K562 (cell line): ENCODE measurements around the gene MAP3K7CL. TPM values are rescaled to one million over a fixed set of nuclear protein-coding genes. Genes with fewer than 3 reads are reported as not detected.

Experiments used
- ATAC-seq: fragments of 200-7000 bp; cut with Tn5 transposase; 3 replicates; pipeline ENCODE4 v1.9.1; 2020; ENCODE audit warnings: moderate library complexity
- BruUV-seq: library from RNA; stranded (reverse); fragments of 400-500 nt; replicated peaks from 2 replicates; lab custom pipeline; 2021; lab: Mats Ljungman, UMichigan
- CTCF ChIA-PET: fragments of 300-600 bp; formaldehyde crosslinking; extraction: SDS; loops from one replicate; lab custom pipeline; 2021; ENCODE audit warnings: low intra/inter-chr PET ratio; lab: Yijun Ruan, JAX
- POLR2A ChIA-PET: fragments of 300-600, 350-650 bp; sonication (Branson Sonifier 250); formaldehyde crosslinking; extraction: SDS; loops from one replicate; lab custom pipeline; 2021; ENCODE audit warnings: antibody characterized with exemption, inconsistent platforms; lab: Yijun Ruan, JAX
- DNase-seq, 4 experiments: peaks; one replicate each; pipeline versions ENCODE4 v3.0.0 to v3.0.0-alpha.2; 2011 to 2018; ENCODE audit warnings: low spot score in 3 of 4, mixed read lengths in 3 of 4; ENCODE audit errors: extremely low read depth in 1 of 4
- FAIRE-seq: peaks from 2 replicates; lab custom pipeline; 2011; peaks lifted over from hg19 to GRCh38; lab: Jason Lieb, UNC
- H2AFZ ChIP-seq: 2 replicates; pipeline ENCODE4 v1.6.0; 2011; ENCODE audit warnings: low read depth, low read length, control low read depth, inconsistent platforms
- H3K27ac ChIP-seq: fragments of 200-600 bp; 3 replicates; pipeline ENCODE4 v1.8.0; 2011; ENCODE audit warnings: low read depth, mild to moderate bottlenecking, control low read depth, inconsistent platforms, low read length, moderate library complexity, mixed read lengths; ENCODE audit errors: extremely low read depth
- H3K27me3 ChIP-seq, 2 experiments: fragments of 300-600 bp in 1 of 2; 2 replicates in 1 of 2; 3 replicates in 1 of 2; pipeline versions ENCODE4 v1.6.0 to v1.8.0; 2011; ENCODE audit warnings: inconsistent platforms in 2 of 2, low read length in 2 of 2, mild to moderate bottlenecking in 1 of 2, mixed read lengths in 1 of 2, moderate library complexity in 1 of 2; ENCODE audit not compliant: control insufficient read depth in 2 of 2, insufficient read depth in 2 of 2
- H3K36me3 ChIP-seq: fragments of 300-600 bp; 3 replicates; pipeline ENCODE4 v1.8.0; 2011; ENCODE audit warnings: mild to moderate bottlenecking, low read length, inconsistent platforms; ENCODE audit not compliant: control insufficient read depth, insufficient read depth
- H3K4me1 ChIP-seq, 2 experiments: fragments of 200-600 bp in 1 of 2; replicated peaks in 1 of 2; 2 replicates in 1 of 2; 3 replicates in 1 of 2; pipeline versions ENCODE4 v1.5.1 to v1.8.0; 2011; ENCODE audit warnings: inconsistent platforms in 2 of 2, low read length in 2 of 2, mild to moderate bottlenecking in 1 of 2, mixed read lengths in 1 of 2, moderate library complexity in 1 of 2; ENCODE audit not compliant: control insufficient read depth in 2 of 2, insufficient read depth in 2 of 2
- H3K4me2 ChIP-seq: 2 replicates; pipeline ENCODE4 v1.6.1; 2011; ENCODE audit warnings: low read length, control low read depth, inconsistent platforms, mixed read lengths; ENCODE audit not compliant: insufficient read depth
- H3K4me3 ChIP-seq: fragments of 200-600 bp; sonication (generic), shearing (Covaris generic); 2 replicates; pipeline ENCODE4 v1.5.1; 2016; ENCODE audit warnings: control low read depth, inconsistent platforms
- H3K79me2 ChIP-seq: fragments of 200-600 bp; 3 replicates; pipeline ENCODE4 v1.8.0; 2011; ENCODE audit warnings: low read length, inconsistent platforms; ENCODE audit not compliant: control insufficient read depth, insufficient read depth
- H3K9ac ChIP-seq, 2 experiments: 2 replicates each; pipeline versions ENCODE4 v1.6.0 to v1.6.1; 2011; ENCODE audit warnings: low read depth in 2 of 2, low read length in 2 of 2, control low read depth in 1 of 2, inconsistent platforms in 1 of 2, mild to moderate bottlenecking in 1 of 2, mixed read lengths in 1 of 2; ENCODE audit not compliant: insufficient read depth in 1 of 2
- H3K9me1 ChIP-seq: one replicate; pipeline ENCODE4 v1.6.0; 2011; ENCODE audit warnings: inconsistent platforms, mild to moderate bottlenecking, low read length, moderate library complexity; ENCODE audit not compliant: control insufficient read depth, insufficient read depth
- H3K9me3 ChIP-seq: replicated peaks from 2 replicates; pipeline ENCODE4 v1.5.1; 2011; ENCODE audit warnings: low read depth, low read length, inconsistent platforms; ENCODE audit not compliant: control insufficient read depth, insufficient read depth
- H4K20me1 ChIP-seq: replicated peaks from 2 replicates; pipeline ENCODE4 v1.6.1; 2011; ENCODE audit warnings: low read length, inconsistent platforms, mixed read lengths; ENCODE audit not compliant: control insufficient read depth, insufficient read depth
- CBFA2T3 ChIP-seq: fragments of 450-650 bp; IDR thresholded peaks from 2 replicates; pipeline ENCODE4 v1.6.1; 2017
- MGA ChIP-seq: fragments of 450-650 bp; IDR thresholded peaks from 2 replicates; pipeline ENCODE4 v1.6.1; 2016; ENCODE audit warnings: mild to moderate bottlenecking, moderate library complexity
- ZBTB26 ChIP-seq: fragments of 450-650 bp; formaldehyde crosslinking; IDR thresholded peaks from 2 replicates; pipeline ENCODE4 v1.4.0; 2022; ENCODE audit warnings: missing genetic modification characterization
- ZC3H11A ChIP-seq: IDR thresholded peaks from 2 replicates; pipeline ENCODE4 v1.6.1; 2012; ENCODE audit warnings: low read depth, low read length, improper control_type of control experiment
- ZNF133 ChIP-seq: fragments of 250-450 bp; sonication (Bioruptor Pico); IDR thresholded peaks from 2 replicates; pipeline ENCODE4 v1.4.0; 2020; ENCODE audit warnings: mild to moderate bottlenecking
- ZNF589 ChIP-seq: fragments of 200-800 bp; sonication (Bioruptor generic); IDR thresholded peaks from 2 replicates; pipeline ENCODE4 v1.6.1; 2016; ENCODE audit warnings: low read depth, missing genetic modification characterization, missing compliant biosample characterization
- ZZZ3 ChIP-seq: fragments of 450-650 bp; IDR thresholded peaks from 2 replicates; pipeline ENCODE4 v1.6.1; 2016; ENCODE audit warnings: antibody characterized with exemption, mild to moderate bottlenecking, moderate library complexity
- WGBS: fragments of 100-300 bp; shearing (Covaris generic); methylation state at CpG from one replicate; pipeline ENCODE4 v1.1.6; 2016; ENCODE audit warnings: low coverage, mixed read lengths; ENCODE audit not compliant: insufficient coverage; ENCODE audit errors: missing lambda C conversion rate; 5-methylcytosine and 5-hydroxymethylcytosine counted together
- in situ Hi-C: fragments of 300-500 bp; cut with MboI; formaldehyde crosslinking; loops from 4 replicates; pipeline ENCODE4 v1.15.0; 2018; ENCODE audit warnings: inconsistent platforms, mixed read lengths
- intact Hi-C: fragments of 100-400 bp; cut with micrococcal nuclease; formaldehyde crosslinking; loops from 2 replicates; pipeline ENCODE4 v1.14.2; 2022
- polyA plus RNA-seq, 8 experiments: library from polyadenylated mRNA; depleted of rRNA in 4 of 8; stranded (reverse) in 5 of 8; unstranded in 3 of 8; fragments of >200 nt; fragmentation: Nextera tagmentation in 2 of 8; fragmentation: Illumina TruSeq in 1 of 8; extraction: Ambion mirVana in 2 of 8; extraction: Trizol in 1 of 8; gene quantifications; 2 replicates each; pipeline versions ENCODE4 v1.2.1 to v1.2.3, GENCODE V29; 2011 to 2014; ENCODE audit warnings: inconsistent platforms in 1 of 8, missing spikeins in 1 of 8
- total RNA-seq, 7 experiments: library from RNA; depleted of rRNA in 6 of 7; stranded (reverse); fragments of >200 nt in 6 of 7; fragmentation: Illumina TruSeq in 2 of 7; extraction: Trizol in 2 of 7; gene quantifications; 2 replicates each; pipeline versions ENCODE4 v1.2.1 to v1.2.3, GENCODE V29; 2011 to 2021; ENCODE audit warnings: low replicate concordance in 1 of 7

Gene MAP3K7CL
- total and polyA plus RNA-seq, 9 of the 15 experiments (the other 6 are each of a cell fraction or from before 2014, with no cell fraction given): 0.13 to 0.15 (median 0.14) TPM; not detected in 6

- POLR2A ChIA-PET: no interaction called here
- in situ Hi-C loops: no loop called here
These were observed 21.5 kb downstream of the MAP3K7CL start for GRCh38 chr21:29151931-29152330.

More at GRCh38 chr21:29151931-29152330, 21.5 kb downstream of the MAP3K7CL start:
- H3K9me3 ChIP-seq: no peaks in the 10 kb centered on the region
- CTCF ChIA-PET: no interaction called here
- H2AFZ ChIP-seq: no peak overlapping the region
- no peak for ATAC-seq
- TF ChIP-seq ZNF589 (CRISPR knock-in tag): no peak
- TF ChIP-seq ZNF133 (CRISPR knock-in tag): no peak
- no peak for TF ChIP-seq CBFA2T3
- no peak for TF ChIP-seq ZZZ3
- TF ChIP-seq MGA: no peak
- no peak for TF ChIP-seq ZC3H11A
- TF ChIP-seq ZBTB26: no peak
- H4K20me1 ChIP-seq: no peaks in the 10 kb centered on the region
- intact Hi-C loops: no loop called here
- no peak overlapping the region for H3K4me3 ChIP-seq
- no peak overlapping the region for H3K9ac ChIP-seq
- H3K4me1 ChIP-seq: no peaks in the 10 kb centered on the region; a peak in 1 of 5 replicates
- no peak for DNase-seq
- no peaks in the 10 kb centered on the region for H3K79me2 ChIP-seq
- H3K4me2 ChIP-seq: no peak overlapping the region
- no peak for FAIRE-seq
- H3K9me1 ChIP-seq: no peaks in the 10 kb centered on the region
- BruUV-seq: no TSS peak
- peaks cover 11 to 22% of the 10 kb centered on the region in 2 experiments; a peak in 3 of 5 replicates for H3K27me3 ChIP-seq
- 1% methylated on average over 3 of the region's 3 CpGs for WGBS
- H3K36me3 ChIP-seq: no peaks in the 10 kb centered on the region
- no peak overlapping the region for H3K27ac ChIP-seq
